Measurements from ENCODE around the gene RFTN1.

RFTN1 gene

GRCh38 chr3:16504242-16504641, 9.3 kb downstream of the RFTN1 start:
- TF ChIP-seq, protein P1, sequence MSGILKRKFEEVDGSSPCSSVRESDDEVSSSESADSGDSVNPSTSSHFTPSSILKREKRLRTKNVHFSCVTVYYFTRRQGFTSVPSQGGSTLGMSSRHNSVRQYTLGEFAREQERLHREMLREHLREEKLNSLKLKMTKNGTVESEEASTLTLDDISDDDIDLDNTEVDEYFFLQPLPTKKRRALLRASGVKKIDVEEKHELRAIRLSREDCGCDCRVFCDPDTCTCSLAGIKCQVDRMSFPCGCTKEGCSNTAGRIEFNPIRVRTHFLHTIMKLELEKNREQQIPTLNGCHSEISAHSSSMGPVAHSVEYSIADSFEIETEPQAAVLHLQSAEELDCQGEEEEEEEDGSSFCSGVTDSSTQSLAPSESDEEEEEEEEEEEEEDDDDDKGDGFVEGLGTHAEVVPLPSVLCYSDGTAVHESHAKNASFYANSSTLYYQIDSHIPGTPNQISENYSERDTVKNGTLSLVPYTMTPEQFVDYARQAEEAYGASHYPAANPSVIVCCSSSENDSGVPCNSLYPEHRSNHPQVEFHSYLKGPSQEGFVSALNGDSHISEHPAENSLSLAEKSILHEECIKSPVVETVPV (CRISPR knock-in tag; IDR thresholded peaks at IDR 0.05), result no peak
- ATAC-seq, result no peak

DNA sequence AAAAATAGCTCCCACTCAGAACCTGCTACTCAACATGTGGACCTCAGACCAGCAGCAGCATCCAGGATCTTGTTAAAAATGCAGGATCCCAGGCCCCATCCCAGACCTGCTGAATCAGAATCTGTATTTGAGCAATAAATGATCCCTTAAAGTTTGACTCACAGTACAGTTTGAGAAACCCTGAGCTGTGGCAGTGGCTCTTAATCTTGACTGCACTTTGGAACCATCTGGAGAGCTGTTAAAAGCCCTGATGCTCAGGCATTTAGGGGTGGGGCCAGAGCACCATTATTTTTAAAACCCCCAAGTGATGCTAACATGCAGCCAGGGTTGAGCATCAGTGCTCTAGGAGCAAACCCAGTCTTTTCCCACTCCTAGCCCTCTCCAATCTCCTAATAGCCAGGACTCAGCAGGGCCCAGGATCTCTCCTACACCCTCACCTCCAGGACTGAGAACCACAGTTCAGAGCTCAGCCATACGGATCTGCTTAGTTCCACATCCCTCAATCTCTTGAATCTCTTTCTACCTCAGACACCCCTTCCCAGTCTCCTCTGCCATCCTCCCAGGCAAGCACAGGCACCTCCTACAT, 10.2 kb downstream of the RFTN1 start:
- ATAC-seq, result no peak; the same call in 2 of the 3 replicates

More for the DNA sequence above, 10.2 kb downstream of the RFTN1 start:
- TF ChIP-seq ZFP30 (CRISPR knock-in tag; IDR thresholded peaks at IDR 0.05), result no peak
- no peak for TF ChIP-seq TOX (CRISPR knock-in tag; IDR thresholded peaks at IDR 0.05; ENCODE audit: borderline replicate concordance)
- TF ChIP-seq CSDC2 (CRISPR knock-in tag; IDR thresholded peaks at IDR 0.05), result no peak
- TF ChIP-seq TCF4 (CRISPR knock-in tag; IDR thresholded peaks at IDR 0.05; ENCODE audit: borderline replicate concordance), result no peak
- TF ChIP-seq ZNF565 (CRISPR knock-in tag; conservative IDR thresholded peaks at IDR 0.05; ENCODE audit: low read depth), result no peak
- TF ChIP-seq, protein P2, sequence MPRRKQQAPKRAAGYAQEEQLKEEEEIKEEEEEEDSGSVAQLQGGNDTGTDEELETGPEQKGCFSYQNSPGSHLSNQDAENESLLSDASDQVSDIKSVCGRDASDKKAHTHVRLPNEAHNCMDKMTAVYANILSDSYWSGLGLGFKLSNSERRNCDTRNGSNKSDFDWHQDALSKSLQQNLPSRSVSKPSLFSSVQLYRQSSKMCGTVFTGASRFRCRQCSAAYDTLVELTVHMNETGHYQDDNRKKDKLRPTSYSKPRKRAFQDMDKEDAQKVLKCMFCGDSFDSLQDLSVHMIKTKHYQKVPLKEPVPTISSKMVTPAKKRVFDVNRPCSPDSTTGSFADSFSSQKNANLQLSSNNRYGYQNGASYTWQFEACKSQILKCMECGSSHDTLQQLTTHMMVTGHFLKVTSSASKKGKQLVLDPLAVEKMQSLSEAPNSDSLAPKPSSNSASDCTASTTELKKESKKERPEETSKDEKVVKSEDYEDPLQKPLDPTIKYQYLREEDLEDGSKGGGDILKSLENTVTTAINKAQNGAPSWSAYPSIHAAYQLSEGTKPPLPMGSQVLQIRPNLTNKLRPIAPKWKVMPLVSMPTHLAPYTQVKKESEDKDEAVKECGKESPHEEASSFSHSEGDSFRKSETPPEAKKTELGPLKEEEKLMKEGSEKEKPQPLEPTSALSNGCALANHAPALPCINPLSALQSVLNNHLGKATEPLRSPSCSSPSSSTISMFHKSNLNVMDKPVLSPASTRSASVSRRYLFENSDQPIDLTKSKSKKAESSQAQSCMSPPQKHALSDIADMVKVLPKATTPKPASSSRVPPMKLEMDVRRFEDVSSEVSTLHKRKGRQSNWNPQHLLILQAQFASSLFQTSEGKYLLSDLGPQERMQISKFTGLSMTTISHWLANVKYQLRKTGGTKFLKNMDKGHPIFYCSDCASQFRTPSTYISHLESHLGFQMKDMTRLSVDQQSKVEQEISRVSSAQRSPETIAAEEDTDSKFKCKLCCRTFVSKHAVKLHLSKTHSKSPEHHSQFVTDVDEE (CRISPR knock-in tag; IDR thresholded peaks at IDR 0.05), result no peak
- no peak for TF ChIP-seq POU6F1 (CRISPR knock-in tag; IDR thresholded peaks at IDR 0.05; ENCODE audit: borderline replicate concordance, low read depth)
- no peak for TF ChIP-seq PATZ1 (CRISPR knock-in tag; IDR thresholded peaks at IDR 0.05; ENCODE audit: borderline replicate concordance)
- TF ChIP-seq ISL1 (CRISPR knock-in tag; IDR thresholded peaks at IDR 0.05), result no peak
- no peak for TF ChIP-seq OSR1 (CRISPR knock-in tag; IDR thresholded peaks at IDR 0.05)
- no peak for TF ChIP-seq SNAI2 (CRISPR knock-in tag; IDR thresholded peaks at IDR 0.05)
- TF ChIP-seq ZNF8 (CRISPR knock-in tag; IDR thresholded peaks at IDR 0.05), result no peak
- TF ChIP-seq ESRRG (CRISPR knock-in tag; IDR thresholded peaks at IDR 0.05), result no peak
- TF ChIP-seq CREB5 (CRISPR knock-in tag; IDR thresholded peaks at IDR 0.05; ENCODE audit: low read depth), result no peak
- TF ChIP-seq, protein P1 (CRISPR knock-in tag; IDR thresholded peaks at IDR 0.05), result no peak
